Measurements from ENCODE around the gene RBM12.
"Not testable (repeated sequence)": the region's sequence is repeated elsewhere in the genome, so short reads cannot be mapped to it uniquely, and the experiment has no call there.

RBM12 gene

DNA sequence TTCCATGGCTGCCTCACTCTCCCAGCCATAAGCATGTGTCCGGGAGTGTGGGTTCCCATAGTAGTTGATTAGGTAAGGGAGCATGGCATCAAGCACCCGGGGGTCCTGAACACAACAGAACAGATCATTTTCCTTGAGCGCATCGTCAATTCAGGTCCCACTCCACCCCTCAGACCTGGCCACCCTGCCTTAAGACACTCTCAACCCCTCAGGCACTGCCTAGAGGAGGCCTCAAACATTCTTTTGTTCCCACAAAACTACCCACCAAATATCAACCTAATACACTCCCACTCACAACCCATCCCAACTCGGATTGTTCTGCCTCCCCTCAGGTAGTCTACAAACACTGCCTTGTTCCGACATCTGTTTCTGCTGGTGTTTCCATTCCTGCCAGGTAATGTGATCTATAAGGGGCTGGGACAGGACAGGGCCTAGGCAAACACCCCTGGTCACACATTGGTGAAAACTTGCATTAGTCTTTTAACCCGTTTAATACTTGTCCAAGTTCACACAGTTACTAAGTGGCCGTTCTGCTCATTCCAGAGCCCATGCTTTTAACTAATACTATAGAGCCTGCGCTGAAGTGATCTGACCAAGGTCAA lies 33.1 kb upstream of the RBM12 start:
- no peaks in the 10 kb centered on the region for H3K9me3 ChIP-seq (ENCODE audit: control insufficient read depth, insufficient read depth, low read depth, low read length)
- peak overlapping the region; percentile 96 for H3K4me3 ChIP-seq (ENCODE audit: low read depth, low read length)
- peaks cover 28% of the 10 kb centered on the region for H3K36me3 ChIP-seq (ENCODE audit: control insufficient read depth, insufficient read depth, low read length)
- H3K4me1 ChIP-seq (ENCODE audit: control insufficient read depth, insufficient read depth, low read length): peaks cover 8% of the 10 kb centered on the region; the same call in 1 of the 2 replicates
- peak overlapping the region; percentile 100 for H3K9ac ChIP-seq (ENCODE audit: low read length)
- H3K27ac ChIP-seq (ENCODE audit: low read depth, low read length): no peak overlapping the region
- H3K27me3 ChIP-seq (ENCODE audit: control insufficient read depth, insufficient read depth, low read length): no peaks in the 10 kb centered on the region

DNA sequence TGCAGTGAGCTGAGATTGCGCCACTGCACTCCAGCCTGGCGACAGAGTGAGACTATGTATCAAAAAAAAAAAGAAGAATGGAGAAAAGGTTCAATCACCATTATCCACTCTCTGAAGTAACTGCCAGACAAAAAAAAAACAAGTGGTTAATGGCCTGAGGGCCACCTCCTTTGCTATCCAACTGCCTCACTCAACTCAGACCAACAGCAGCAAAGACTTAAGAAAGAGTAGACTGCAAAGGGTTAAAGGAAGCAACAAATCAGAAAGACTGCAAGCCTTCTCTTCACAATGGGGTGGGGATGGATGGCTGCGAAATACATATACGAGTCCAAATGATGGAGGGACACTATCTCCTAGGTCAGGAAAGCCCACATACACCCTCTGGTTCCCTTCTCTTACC lies 31.3 kb upstream of the RBM12 start:
- peaks cover 18% of the 10 kb centered on the region; the same call in 1 of the 2 replicates for H3K36me3 ChIP-seq (ENCODE audit: control insufficient read depth, insufficient read depth, low read length)
- H3K9ac ChIP-seq (ENCODE audit: low read length): no peak overlapping the region
- H3K4me1 ChIP-seq (ENCODE audit: control insufficient read depth, insufficient read depth, low read length): peaks cover 8% of the 10 kb centered on the region; the same call in 1 of the 2 replicates
- H3K27ac ChIP-seq (ENCODE audit: low read depth, low read length): no peak overlapping the region
- H3K9me3 ChIP-seq (ENCODE audit: control insufficient read depth, insufficient read depth, low read depth, low read length): no peaks in the 10 kb centered on the region
- no peak overlapping the region for H3K4me3 ChIP-seq (ENCODE audit: low read depth, low read length)
- no peaks in the 10 kb centered on the region for H3K27me3 ChIP-seq (ENCODE audit: control insufficient read depth, insufficient read depth, low read length)

DNA sequence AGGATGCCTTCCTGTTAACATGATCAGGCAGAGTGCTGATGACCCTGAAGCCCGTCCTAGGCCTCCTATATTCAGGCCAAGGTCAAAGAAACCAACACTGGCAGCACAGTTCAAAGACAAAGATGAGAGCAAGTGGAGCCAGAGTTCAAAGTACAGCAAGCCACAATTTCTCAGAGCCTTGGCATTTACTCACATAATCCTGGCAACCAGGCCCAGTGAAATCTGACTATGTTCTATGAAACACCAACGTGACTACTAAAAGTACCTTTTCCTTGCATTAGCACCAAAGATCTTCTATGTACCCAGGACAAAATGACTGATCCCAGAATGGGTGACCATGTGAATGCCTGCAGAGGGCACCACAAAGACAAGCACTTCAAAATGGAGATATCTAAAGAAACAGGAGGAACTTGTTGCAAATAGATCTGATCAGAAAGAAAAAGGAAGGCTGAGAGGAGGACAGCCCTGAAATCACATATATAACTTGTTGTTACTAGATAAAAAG lies 30.6 kb upstream of the RBM12 start:
- no peaks in the 10 kb centered on the region for H3K27me3 ChIP-seq (ENCODE audit: control insufficient read depth, insufficient read depth, low read length)
- H3K36me3 ChIP-seq (ENCODE audit: control insufficient read depth, insufficient read depth, low read length): peaks cover 20% of the 10 kb centered on the region
- H3K9me3 ChIP-seq (ENCODE audit: control insufficient read depth, insufficient read depth, low read depth, low read length): no peaks in the 10 kb centered on the region
- H3K4me3 ChIP-seq (ENCODE audit: low read depth, low read length): no peak overlapping the region
- no peak overlapping the region for H3K9ac ChIP-seq (ENCODE audit: low read length)
- no peak overlapping the region for H3K27ac ChIP-seq (ENCODE audit: low read depth, low read length)
- H3K4me1 ChIP-seq (ENCODE audit: control insufficient read depth, insufficient read depth, low read length): peaks cover 8% of the 10 kb centered on the region; the same call in 1 of the 2 replicates

DNA sequence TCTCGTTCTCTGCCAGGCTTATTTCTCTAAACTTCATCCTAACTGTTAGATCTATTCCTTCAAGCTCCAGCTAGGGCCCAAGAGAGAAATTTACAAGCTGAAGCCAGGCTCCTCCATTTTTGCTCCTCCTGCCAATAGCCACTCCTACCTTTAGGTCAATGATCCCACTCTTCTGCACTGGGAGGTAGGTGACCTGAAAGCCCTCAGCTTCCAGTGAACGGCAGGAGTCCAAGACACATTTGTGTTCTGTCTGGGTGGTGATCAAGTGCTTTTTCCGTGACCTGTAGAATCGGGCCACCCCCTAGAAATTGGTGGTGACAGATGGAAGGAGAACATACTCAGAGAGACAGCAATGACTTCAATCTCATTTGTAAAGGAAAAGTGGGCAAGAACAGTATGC lies 25.6 kb upstream of the RBM12 start:
- Histone ChIP-seq H3K4me1 (ENCODE audit: control insufficient read depth, insufficient read depth, low read length) (no peaks in the 10 kb centered on the region), H3K4me3 (ENCODE audit: low read depth, low read length) (no peak overlapping the region), H3K9ac (ENCODE audit: low read length) (no peak overlapping the region), H3K27ac (ENCODE audit: low read depth, low read length) (no peak overlapping the region), H3K36me3 (ENCODE audit: control insufficient read depth, insufficient read depth, low read length) (peaks cover 40% of the 10 kb centered on the region), H3K27me3 (ENCODE audit: control insufficient read depth, insufficient read depth, low read length) (no peaks in the 10 kb centered on the region), H3K9me3 (ENCODE audit: control insufficient read depth, insufficient read depth, low read depth, low read length) (peaks cover 8% of the 10 kb centered on the region)

DNA sequence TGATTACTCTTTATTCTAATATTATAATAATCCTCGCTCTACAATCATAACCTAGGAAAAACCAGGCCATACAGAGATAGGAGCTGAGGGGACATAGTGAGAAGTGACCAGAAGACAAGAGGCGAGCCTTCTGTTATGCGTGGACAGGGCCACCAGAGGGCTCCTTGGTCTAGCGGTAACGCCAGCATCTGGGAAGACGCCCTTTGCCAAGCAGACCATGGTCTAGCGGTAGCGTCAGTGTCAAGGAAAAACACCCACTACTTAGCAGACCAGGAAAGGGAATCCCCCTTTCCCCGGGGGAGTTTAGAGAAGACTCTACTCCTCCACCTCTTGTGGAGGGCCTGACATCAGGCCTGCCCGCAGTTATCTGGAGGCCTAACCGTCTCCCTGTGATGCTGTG lies 22.2 kb upstream of the RBM12 start:
- H3K27me3 ChIP-seq (ENCODE audit: control insufficient read depth, insufficient read depth, low read length); H3K9me3 ChIP-seq (ENCODE audit: control insufficient read depth, insufficient read depth, low read depth, low read length); H3K27ac ChIP-seq (ENCODE audit: low read depth, low read length); H3K4me1 ChIP-seq (ENCODE audit: control insufficient read depth, insufficient read depth, low read length); H3K9ac ChIP-seq (ENCODE audit: low read length); H3K4me3 ChIP-seq (ENCODE audit: low read depth, low read length): not testable (repeated sequence)
- peaks cover 32% of the 10 kb centered on the region for H3K36me3 ChIP-seq (ENCODE audit: control insufficient read depth, insufficient read depth, low read length)

DNA sequence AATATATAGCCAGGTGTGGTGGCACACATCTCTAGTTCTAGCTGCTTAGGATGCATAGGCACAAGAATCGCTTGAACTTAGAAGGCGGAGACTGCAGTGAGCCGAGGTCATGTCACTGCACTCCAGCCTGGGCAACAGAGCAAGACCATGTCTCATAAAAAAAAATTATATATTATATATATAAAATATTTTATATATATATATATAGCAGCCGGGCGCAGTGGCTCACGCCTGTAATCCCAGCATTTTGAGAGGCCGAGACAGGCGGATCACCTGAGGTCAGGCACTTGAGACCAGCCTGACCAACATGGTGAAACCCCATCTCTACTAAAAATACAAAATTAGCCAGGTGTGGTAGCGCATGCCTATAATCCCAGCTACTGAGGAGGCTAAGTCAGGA lies 20.7 kb upstream of the RBM12 start:
- not testable (repeated sequence) for H3K9ac ChIP-seq (ENCODE audit: low read length); H3K9me3 ChIP-seq (ENCODE audit: control insufficient read depth, insufficient read depth, low read depth, low read length); H3K4me3 ChIP-seq (ENCODE audit: low read depth, low read length); H3K4me1 ChIP-seq (ENCODE audit: control insufficient read depth, insufficient read depth, low read length); H3K27ac ChIP-seq (ENCODE audit: low read depth, low read length); H3K27me3 ChIP-seq (ENCODE audit: control insufficient read depth, insufficient read depth, low read length)
- peaks cover 28% of the 10 kb centered on the region for H3K36me3 ChIP-seq (ENCODE audit: control insufficient read depth, insufficient read depth, low read length)

DNA sequence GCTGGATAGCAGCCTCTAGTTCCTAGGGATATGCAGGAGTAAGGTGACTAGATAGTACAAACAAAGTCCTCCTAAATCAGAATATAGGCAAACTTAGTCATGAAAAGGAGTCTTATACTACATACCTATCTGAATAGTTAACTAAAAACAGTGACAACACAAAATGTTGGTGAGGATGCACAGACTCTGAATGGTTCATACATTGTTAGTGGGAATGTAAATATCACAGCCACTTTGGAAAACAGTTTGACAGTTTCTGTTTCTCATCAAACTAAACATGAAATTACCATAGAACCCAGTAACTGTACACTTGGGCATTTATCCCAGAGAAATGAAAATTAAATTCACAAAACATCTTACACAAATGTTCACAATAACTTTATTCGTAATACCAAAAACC lies 17.3 kb upstream of the RBM12 start:
- 0 out of 2 replicates have a peak, but pooled peaks cover under 1% of the 10 kb centered on the region for H3K9me3 ChIP-seq (ENCODE audit: control insufficient read depth, insufficient read depth, low read depth, low read length)
- peaks cover 4% of the 10 kb centered on the region; the same call in 1 of the 2 replicates for H3K36me3 ChIP-seq (ENCODE audit: control insufficient read depth, insufficient read depth, low read length)
- H3K9ac ChIP-seq (ENCODE audit: low read length): no peak overlapping the region
- H3K27ac ChIP-seq (ENCODE audit: low read depth, low read length): no peak overlapping the region
- no peaks in the 10 kb centered on the region for H3K4me1 ChIP-seq (ENCODE audit: control insufficient read depth, insufficient read depth, low read length)
- no peak overlapping the region for H3K4me3 ChIP-seq (ENCODE audit: low read depth, low read length)
- H3K27me3 ChIP-seq (ENCODE audit: control insufficient read depth, insufficient read depth, low read length): no peaks in the 10 kb centered on the region

DNA sequence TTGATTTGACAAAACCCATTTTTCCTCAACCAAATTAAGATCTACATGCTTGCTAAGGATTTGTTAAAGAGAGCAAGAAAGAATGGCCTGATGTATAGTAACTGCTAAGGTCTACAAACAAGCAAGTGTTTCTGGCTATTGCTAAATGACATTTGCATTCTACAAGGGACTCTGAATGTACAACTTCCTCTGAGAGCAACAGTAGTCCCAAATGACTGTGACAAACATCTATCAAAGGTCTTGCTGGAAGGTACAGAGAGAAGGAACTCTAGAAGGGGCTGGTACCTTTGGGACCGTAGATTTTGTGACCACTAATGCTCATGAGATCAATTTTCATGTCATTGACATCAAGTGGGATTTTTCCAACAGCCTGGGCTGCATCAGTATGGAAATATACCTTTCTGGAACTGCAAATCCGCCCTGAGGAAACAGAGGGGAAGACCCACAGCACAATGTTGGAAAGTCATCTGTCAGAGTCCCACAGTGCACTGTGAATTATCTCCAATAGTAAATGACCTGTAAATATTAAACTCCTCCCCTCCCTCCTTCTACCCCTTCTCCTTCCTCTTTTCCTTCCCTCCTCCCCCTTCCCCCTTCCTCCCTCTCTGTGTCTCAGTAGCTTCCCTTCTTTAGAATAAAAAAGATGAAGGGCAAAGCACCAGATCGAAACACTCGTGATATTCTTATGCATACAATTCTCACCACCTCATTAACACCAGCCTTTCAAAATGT lies 15.9 kb upstream of the RBM12 start:
- H3K27ac ChIP-seq (ENCODE audit: low read depth, low read length): no peak overlapping the region
- no peaks in the 10 kb centered on the region for H3K9me3 ChIP-seq (ENCODE audit: control insufficient read depth, insufficient read depth, low read depth, low read length)
- no peaks in the 10 kb centered on the region for H3K4me1 ChIP-seq (ENCODE audit: control insufficient read depth, insufficient read depth, low read length)
- no peaks in the 10 kb centered on the region; the same call in 1 of the 2 replicates for H3K36me3 ChIP-seq (ENCODE audit: control insufficient read depth, insufficient read depth, low read length)
- H3K4me3 ChIP-seq (ENCODE audit: low read depth, low read length): no peak overlapping the region
- no peaks in the 10 kb centered on the region for H3K27me3 ChIP-seq (ENCODE audit: control insufficient read depth, insufficient read depth, low read length)
- no peak overlapping the region for H3K9ac ChIP-seq (ENCODE audit: low read length)

DNA sequence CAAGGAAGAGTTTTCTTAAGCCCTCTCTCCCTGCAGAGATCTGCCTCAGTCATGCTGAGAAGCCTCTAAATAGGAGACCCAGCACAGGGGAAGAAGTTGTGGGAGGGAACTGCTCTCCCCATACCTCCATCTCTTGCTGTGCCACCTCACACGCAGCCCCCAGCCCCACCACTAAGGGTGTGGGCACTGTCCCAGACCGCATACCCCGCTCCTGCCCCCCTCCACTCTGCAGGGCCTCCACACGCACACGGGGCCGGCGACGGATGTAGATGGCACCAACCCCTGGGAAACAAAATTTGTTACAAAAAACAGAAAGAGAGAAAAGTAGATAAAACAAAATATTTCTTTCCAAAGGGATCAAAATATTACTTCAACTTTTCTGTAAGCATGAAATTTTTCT lies 10.2 kb upstream of the RBM12 start:
- Histone ChIP-seq H3K4me3 (ENCODE audit: low read depth, low read length) (no peak overlapping the region), H3K36me3 (ENCODE audit: control insufficient read depth, insufficient read depth, low read length) (peaks cover 27% of the 10 kb centered on the region), H3K27ac (ENCODE audit: low read depth, low read length) (no peak overlapping the region), H3K4me1 (ENCODE audit: control insufficient read depth, insufficient read depth, low read length) (no peaks in the 10 kb centered on the region), H3K9ac (ENCODE audit: low read length) (no peak overlapping the region), H3K9me3 (ENCODE audit: control insufficient read depth, insufficient read depth, low read depth, low read length) (no peaks in the 10 kb centered on the region), H3K27me3 (ENCODE audit: control insufficient read depth, insufficient read depth, low read length) (no peaks in the 10 kb centered on the region)

DNA sequence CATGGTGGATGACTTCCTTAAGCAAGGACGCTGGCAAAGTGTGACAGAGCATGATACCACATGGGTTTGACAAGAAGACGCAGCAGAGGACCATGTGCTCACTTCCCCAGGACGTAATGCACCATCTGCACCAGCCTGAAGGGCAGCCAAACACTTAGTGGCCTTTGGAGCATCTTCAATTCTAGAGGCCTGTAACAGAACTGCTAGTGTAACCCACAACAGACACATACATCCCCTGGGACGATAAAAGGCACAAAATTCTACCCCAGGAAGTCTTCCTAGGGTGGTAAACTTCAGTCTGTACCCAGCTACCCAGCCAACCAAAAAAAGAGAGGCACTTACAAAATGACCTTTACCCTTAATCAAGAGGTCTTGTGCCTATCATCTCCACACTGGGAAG lies 9.2 kb upstream of the RBM12 start:
- H3K9ac ChIP-seq (ENCODE audit: low read length): no peak overlapping the region

DNA sequence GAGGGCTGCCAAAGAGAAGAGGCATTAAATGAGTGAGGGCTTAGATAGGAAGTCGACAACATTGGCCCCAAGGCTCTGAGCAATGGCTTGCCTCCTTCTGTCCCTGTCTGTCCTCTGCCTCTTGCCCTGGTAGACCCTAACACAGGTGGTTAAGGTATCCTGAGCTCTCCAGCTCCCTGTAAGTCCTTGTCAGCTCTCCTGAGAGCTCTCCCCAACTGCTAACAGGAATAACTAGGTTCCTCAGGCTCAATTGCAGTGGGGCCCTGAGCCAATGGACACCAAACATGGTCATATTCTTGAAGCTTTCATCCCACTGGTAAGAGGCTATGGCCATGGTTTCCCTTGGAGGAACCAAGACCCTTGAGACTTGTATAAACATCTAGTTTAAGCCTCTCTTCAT lies 5.0 kb upstream of the RBM12 start:
- Histone ChIP-seq H3K27ac (ENCODE audit: low read depth, low read length) (no peak overlapping the region), H3K36me3 (ENCODE audit: control insufficient read depth, insufficient read depth, low read length) (peaks cover 40% of the 10 kb centered on the region), H3K27me3 (ENCODE audit: control insufficient read depth, insufficient read depth, low read length) (no peaks in the 10 kb centered on the region), H3K9me3 (ENCODE audit: control insufficient read depth, insufficient read depth, low read depth, low read length) (no peaks in the 10 kb centered on the region), H3K4me3 (ENCODE audit: low read depth, low read length) (no peak overlapping the region), H3K4me1 (ENCODE audit: control insufficient read depth, insufficient read depth, low read length) (no peaks in the 10 kb centered on the region), H3K9ac (ENCODE audit: low read length) (no peak overlapping the region)

More for the DNA sequence above, 9.2 kb upstream of the RBM12 start:
- Histone ChIP-seq H3K4me3 (ENCODE audit: low read depth, low read length) (no peak overlapping the region), H3K27ac (ENCODE audit: low read depth, low read length) (no peak overlapping the region), H3K9me3 (ENCODE audit: control insufficient read depth, insufficient read depth, low read depth, low read length) (no peaks in the 10 kb centered on the region), H3K27me3 (ENCODE audit: control insufficient read depth, insufficient read depth, low read length) (no peaks in the 10 kb centered on the region), H3K36me3 (ENCODE audit: control insufficient read depth, insufficient read depth, low read length) (peaks cover 36% of the 10 kb centered on the region), H3K4me1 (ENCODE audit: control insufficient read depth, insufficient read depth, low read length) (no peaks in the 10 kb centered on the region)
